NT2/D1 (cell line): Measurements from ENCODE around the gene SETMAR.

Experiments used
- SUZ12 ChIP-seq: IDR thresholded peaks from 2 replicates; pipeline ENCODE4 v1.6.1; 2011; ENCODE audit not compliant: insufficient read length, insufficient read depth; ENCODE audit errors: extremely low read depth
- YY1 ChIP-seq: IDR thresholded peaks from 2 replicates; pipeline ENCODE4 v1.6.1; 2011; ENCODE audit not compliant: insufficient read length, insufficient read depth

GRCh38 chr3:4343258-4343657, 40.1 kb downstream of the SETMAR start:
- no peak for TF ChIP-seq SUZ12
- TF ChIP-seq YY1, result no peak
